GM13977 (cell line): ENCODE measurements around the gene PSMB7.

Experiments used
- DNase-seq: peaks from one replicate; pipeline ENCODE4 v3.0.0; 2012; ENCODE audit warnings: low spot score
- in situ Hi-C: fragments of 300-500 bp; cut with MboI; formaldehyde crosslinking; loops from one replicate; pipeline ENCODE4 v1.12.0; 2022; ENCODE audit warnings: low sequenced_read_pairs, low pct_unique_long_range_greater_than_20kb, mixed read lengths, inconsistent platforms; ENCODE audit not compliant: unreplicated experiment
- TF ChIP-seq, protein P1 (sequence below): IDR thresholded peaks from 2 replicates; pipeline ENCODE4 v1.5.1; 2012; ENCODE audit warnings: mild to moderate bottlenecking, control low read depth; ENCODE audit not compliant: insufficient read depth; ENCODE audit errors: extremely low read depth, missing control alignments

PSMB7 gene

DNA sequence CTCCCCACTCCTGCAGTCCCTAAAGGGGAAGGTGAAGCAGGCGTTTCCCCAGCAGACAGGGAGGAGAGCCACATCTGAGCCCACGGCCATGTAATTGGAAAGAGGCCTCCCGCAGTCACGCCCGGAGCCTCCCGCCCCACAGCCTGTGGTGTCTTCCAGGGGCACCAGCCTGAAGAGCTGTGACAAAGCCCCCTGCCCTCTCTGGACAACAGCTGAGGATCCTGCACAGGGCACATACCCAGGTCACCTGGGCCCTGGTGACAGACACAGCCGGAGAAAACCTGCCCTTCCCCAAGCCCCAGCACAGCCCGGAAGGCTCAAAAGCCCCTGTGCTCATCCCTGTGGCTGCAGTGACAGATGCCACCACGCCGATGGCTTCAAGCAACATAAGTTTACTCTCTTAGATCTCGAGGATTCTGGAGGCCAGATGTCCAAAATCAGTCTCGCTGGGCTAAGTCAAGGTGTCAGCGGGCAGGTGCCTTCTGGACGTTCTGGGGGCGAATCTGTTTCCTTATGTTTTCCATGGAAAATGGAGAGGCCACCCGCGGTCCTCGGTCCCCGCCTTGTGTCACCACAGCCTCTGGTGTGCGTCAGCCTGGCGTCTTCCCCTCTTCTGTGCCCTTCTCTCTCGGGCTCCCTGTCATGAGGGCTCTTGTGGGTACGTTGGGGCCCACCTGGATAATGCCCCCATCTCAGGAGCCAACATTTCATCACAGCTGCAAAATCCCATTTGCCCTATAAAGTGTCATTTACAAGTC, 71.5 kb downstream of the PSMB7 start:
- DNase-seq = no peak
- in situ Hi-C loops = no loop called here
- TF ChIP-seq, protein P1, sequence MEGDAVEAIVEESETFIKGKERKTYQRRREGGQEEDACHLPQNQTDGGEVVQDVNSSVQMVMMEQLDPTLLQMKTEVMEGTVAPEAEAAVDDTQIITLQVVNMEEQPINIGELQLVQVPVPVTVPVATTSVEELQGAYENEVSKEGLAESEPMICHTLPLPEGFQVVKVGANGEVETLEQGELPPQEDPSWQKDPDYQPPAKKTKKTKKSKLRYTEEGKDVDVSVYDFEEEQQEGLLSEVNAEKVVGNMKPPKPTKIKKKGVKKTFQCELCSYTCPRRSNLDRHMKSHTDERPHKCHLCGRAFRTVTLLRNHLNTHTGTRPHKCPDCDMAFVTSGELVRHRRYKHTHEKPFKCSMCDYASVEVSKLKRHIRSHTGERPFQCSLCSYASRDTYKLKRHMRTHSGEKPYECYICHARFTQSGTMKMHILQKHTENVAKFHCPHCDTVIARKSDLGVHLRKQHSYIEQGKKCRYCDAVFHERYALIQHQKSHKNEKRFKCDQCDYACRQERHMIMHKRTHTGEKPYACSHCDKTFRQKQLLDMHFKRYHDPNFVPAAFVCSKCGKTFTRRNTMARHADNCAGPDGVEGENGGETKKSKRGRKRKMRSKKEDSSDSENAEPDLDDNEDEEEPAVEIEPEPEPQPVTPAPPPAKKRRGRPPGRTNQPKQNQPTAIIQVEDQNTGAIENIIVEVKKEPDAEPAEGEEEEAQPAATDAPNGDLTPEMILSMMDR = no peak

DNA sequence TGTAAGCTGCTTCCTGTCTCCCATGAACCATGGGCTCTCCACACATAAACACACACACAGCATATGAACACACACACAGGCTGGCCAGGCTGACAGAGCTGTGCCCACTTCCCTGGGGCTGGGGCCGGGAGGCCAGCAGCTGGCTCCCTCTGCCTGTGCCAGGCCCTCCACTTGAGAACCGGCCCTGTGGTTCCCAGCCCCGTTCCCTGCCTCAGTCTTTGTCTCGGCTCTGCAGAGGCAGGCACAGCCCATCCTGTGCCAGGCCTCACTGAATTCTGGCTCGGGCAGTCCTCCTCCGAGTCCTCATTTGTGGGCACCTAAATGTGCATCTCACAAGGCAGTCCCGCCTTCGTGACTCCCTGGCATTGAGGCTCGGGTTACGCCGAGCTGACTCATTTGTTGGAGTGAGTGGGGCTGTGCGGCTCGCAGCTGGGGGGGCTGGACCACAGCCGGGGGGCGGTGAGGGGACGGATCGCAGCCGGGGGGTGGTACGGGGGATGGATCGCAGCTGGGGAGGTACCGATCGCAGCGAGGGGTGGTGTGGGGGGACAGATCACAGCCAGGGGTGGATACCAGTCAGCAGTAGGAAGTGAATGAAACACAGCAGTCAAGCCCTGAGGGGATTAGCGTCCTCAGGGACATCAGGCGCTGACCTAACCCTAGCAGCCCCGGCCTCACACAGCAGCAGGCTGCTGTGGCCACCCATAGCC, 72.3 kb downstream of the PSMB7 start:
- DNase-seq = no peak
- TF ChIP-seq, protein P1 = no peak
- in situ Hi-C loops = no loop called here

DNA sequence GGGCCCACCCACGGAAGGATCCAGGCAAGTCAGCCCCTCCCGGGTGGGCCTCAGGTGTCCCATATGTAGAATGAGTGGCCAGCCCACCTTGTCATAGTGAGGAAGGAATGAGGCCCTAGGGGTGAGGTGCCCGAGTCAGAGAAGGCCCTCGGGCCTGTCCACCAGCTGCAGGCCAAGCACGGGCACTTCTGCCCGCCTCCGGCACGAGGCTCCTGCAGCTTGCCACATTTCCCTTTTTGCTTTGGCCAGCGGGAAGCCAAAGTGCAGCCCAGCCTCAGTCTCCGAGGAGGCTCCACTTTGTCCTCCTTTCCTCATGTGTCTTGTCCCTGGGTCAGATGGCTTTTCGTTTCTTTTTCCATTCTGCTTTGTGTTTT, 72.9 kb downstream of the PSMB7 start:
- peak; percentile 27 for DNase-seq
- in situ Hi-C loops = no loop called here
- TF ChIP-seq, protein P1 = no peak

DNA sequence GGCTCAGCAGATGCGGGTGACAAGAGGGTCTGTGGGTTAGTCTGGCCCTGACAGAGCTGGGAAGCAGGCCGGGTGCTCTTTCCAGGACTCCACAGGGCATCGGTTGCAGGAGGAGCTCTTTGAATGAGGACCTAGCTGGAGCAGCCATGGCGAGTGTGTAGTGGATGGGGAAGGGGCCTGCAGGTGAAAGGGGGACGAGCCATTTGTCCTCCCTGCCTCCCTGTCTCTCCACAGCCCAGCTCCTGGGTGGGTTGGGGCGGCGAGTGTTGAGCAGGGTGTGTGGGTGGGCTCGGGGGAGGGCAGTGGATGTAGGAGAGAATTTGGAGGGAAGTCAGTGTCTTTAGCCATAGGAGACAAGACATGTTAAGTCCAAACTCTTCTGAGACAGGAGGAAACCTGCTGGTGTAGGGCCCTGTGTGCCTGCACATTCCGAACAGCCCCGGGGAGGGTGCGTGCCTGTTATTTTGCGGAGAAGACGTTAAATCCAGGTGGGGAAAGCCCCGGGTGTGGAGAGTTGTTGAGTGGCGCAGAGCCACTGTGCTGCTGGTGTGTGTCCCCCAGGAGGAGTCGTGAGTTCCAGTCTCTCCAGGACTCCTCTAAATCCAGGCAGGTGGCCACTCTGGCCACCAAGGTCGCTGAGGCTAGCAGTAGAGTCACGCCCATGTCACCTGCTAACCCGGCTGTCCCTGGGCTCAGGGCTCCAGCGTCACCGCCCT, 73.6 kb downstream of the PSMB7 start:
- in situ Hi-C loops = no loop called here
- TF ChIP-seq, protein P1 = no peak
- peak; percentile 46 for DNase-seq

DNA sequence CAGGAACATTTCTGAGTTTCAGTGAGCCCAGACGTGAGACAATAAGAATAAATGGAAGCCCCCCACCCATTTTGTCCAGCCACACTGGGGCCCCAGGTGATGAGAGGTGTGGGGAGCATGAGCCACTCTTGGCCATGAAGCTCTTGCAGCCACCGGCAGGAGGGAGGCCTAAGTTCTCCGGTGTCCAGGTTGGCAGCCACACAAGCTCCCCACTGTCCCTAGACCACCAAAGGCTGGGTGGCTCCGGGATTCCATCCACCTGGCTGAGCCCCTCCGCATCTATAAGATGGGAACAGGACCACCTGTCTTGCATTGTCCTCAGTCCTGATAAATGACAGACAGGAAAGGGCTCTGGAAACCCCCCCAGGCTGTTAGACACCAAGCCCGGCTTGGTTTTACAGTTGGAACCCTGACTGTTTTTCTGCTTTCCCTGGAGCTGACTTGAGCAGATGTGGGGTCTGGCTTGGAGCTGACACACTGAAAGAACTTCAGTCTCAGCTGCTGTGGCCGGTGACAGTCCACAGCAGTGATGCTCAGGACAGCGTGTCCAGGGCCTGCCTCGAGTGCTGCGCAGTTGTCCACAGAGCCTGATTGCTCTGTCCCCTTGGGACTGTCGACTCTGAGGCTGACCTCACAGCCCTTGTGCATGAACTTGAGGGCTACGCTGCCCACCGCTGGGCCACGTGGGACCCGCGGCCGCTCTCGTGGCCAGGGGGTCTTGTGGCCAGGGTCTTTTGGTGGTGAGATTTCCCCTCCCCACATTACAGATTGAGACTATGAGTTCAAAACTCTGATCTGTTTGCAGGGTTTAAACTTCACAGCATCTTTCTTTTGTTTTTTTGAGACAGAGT, 74.8 kb downstream of the PSMB7 start:
- DNase-seq = peak; percentile 40
- TF ChIP-seq, protein P1 = no peak
- in situ Hi-C loops = no loop called here
